ENCODE results near the gene GINM1. TPM values are rescaled to one million over a fixed set of nuclear protein-coding genes. Genes with fewer than 3 reads are reported as not detected.

Gene GINM1
- total RNA-seq, 2 experiments from 2014 or later = 18.7 to 21.1 TPM

DNA sequence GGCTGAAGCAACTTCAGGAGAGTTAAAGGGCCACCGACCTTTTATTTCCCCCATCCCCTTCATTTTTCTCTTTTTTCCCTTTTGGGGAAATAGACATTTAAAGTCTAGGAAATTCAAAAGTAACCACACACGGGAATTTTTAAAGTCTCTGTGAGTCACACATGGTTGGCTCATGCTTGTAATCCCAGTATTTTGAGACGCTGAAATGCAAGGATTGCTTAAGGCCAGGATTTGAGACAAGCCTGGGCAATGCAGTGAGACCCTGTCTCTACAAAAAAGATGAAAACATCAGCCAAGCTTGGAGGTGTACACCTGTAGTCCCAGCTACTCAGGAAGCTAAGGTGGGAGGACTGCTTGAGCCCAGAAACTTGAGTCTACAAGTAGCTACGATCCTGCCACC, 48.2 kb downstream of the GINM1 start:
- ChIA-PET POLR2A (no interaction called here), CTCF (interaction anchor here (0.7 to 1.5 kb wide), 3 partner anchors 19 to 54 kb away, joined by 3 to 4 read pairs (median 3); no protein-coding TSS in a partner anchor)
- no peaks in the 10 kb centered on the region for H3K27me3 Mint-ChIP-seq
- peaks cover 48% of the 10 kb centered on the region for H3K36me3 Mint-ChIP-seq (ENCODE audit: low read depth)
- peaks cover 16% of the 10 kb centered on the region for H3K4me1 Mint-ChIP-seq
- no peak overlapping the region for H3K4me3 Mint-ChIP-seq
- no peak for DNase-seq
- no peak overlapping the region for H3K27ac Mint-ChIP-seq
- H3K9me3 Mint-ChIP-seq = peaks cover 10% of the 10 kb centered on the region

GRCh38 chr6:149615805-149616204, 49.6 kb downstream of the GINM1 start:
- peaks cover 52% of the 10 kb centered on the region for H3K36me3 Mint-ChIP-seq (ENCODE audit: low read depth)
- no peak overlapping the region for H3K4me3 Mint-ChIP-seq
- CTCF ChIA-PET = no interaction called here
- no peaks in the 10 kb centered on the region for H3K27me3 Mint-ChIP-seq
- no peak overlapping the region for H3K27ac Mint-ChIP-seq
- POLR2A ChIA-PET = no interaction called here
- peaks cover 10% of the 10 kb centered on the region for H3K9me3 Mint-ChIP-seq
- DNase-seq = no peak
- H3K4me1 Mint-ChIP-seq = peaks cover 4% of the 10 kb centered on the region

GRCh38 chr6:149627672-149628071, 61.5 kb downstream of the GINM1 start:
- ChIA-PET CTCF (interaction anchor here (1.2 kb wide), 1 partner anchor 50 kb away, joined by 6 read pairs; no protein-coding TSS in a partner anchor), POLR2A (no interaction called here)
- DNase-seq = no peak
- Mint-ChIP-seq H3K27me3 (no peaks in the 10 kb centered on the region), H3K9me3 (no peaks in the 10 kb centered on the region), H3K27ac (peak overlapping the region; percentile 15), H3K4me3 (no peak overlapping the region), H3K4me1 (peaks cover 14% of the 10 kb centered on the region), H3K36me3 (ENCODE audit: low read depth) (peaks cover 33% of the 10 kb centered on the region)

DNA sequence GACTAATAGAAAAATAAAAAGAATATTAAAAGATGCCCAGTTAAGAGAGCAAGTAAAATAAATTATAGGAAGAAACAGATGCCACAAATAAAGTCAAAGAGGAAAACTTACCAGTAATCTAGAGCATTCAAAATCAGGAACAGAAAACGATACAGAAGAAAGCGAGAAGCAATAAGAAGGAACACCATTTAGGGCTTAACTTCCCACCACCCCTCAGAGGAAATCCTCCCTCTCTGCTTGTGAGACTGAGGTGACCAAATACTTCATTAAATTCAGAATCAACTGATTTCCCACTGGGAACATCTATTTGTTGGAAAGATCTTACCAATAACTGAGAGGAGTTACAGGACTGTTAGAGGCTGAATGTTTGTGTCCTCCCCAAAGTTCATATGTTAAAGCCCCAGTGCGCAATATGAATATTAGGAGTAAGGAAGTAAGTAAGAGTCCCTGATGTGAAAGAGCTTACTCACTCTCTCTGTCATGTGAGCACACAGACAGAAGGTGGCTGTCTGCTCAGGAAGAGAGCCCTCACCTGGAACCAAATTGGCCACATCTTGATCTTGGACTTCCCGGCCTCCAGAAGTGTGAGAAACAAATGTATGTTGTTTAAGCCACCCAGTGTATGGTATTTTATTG, 62.8 kb downstream of the GINM1 start:
- CTCF ChIA-PET = interaction anchor here (0.6 to 0.8 kb wide), 2 partner anchors 16 to 123 kb away, joined by 3 read pairs; no protein-coding TSS in a partner anchor
- no peaks in the 10 kb centered on the region for H3K9me3 Mint-ChIP-seq
- POLR2A ChIA-PET = no interaction called here
- H3K27ac Mint-ChIP-seq = peak overlapping the region; percentile 33
- peaks cover 28% of the 10 kb centered on the region for H3K36me3 Mint-ChIP-seq (ENCODE audit: low read depth)
- H3K4me1 Mint-ChIP-seq = peaks cover 14% of the 10 kb centered on the region
- no peak overlapping the region for H3K4me3 Mint-ChIP-seq
- no peaks in the 10 kb centered on the region for H3K27me3 Mint-ChIP-seq
- DNase-seq = no peak

- no peaks in the 10 kb centered on the region for H3K27me3 Mint-ChIP-seq
- H3K4me1 Mint-ChIP-seq = peaks cover 5% of the 10 kb centered on the region
- no peak overlapping the region for H3K27ac Mint-ChIP-seq
- POLR2A ChIA-PET = no interaction called here
- no peak overlapping the region for H3K4me3 Mint-ChIP-seq
- DNase-seq = no peak
- no peaks in the 10 kb centered on the region for H3K9me3 Mint-ChIP-seq
- CTCF ChIA-PET = no interaction called here
- H3K36me3 Mint-ChIP-seq (ENCODE audit: low read depth) = peaks cover 27% of the 10 kb centered on the region
Measured at GRCh38 chr6:149634315-149634714, 68.1 kb downstream of the GINM1 start.

DNA sequence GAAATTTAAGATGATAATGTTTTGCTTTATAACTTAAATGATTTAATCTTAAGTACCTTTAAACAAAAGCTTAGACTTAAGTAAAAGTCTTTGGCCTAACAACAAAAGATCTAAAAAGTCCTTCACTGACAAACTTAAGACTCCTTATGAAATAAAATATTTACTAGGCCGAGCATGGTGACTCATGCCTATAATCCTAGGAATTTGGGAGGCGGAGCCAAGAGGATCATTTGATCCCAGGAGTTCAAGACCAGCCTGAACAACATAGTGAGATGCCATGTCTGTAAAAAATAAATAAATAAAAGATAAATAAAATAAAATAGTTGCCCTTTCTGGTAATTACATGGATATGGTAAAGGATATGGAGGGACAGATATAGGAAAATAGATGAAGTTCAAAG, 69.9 kb downstream of the GINM1 start:
- H3K4me3 Mint-ChIP-seq = no peak overlapping the region
- no peaks in the 10 kb centered on the region for H3K27me3 Mint-ChIP-seq
- CTCF ChIA-PET = interaction anchor here (0.6 kb wide), 1 partner anchor 27 kb away, joined by 3 read pairs; no protein-coding TSS in a partner anchor
- no peak overlapping the region for H3K27ac Mint-ChIP-seq
- POLR2A ChIA-PET = interaction anchor here (0.6 kb wide), 1 partner anchor 8 kb away, joined by 3 read pairs; no protein-coding TSS in a partner anchor
- H3K9me3 Mint-ChIP-seq = no peaks in the 10 kb centered on the region
- peaks cover 25% of the 10 kb centered on the region for H3K36me3 Mint-ChIP-seq (ENCODE audit: low read depth)
- peaks cover 3% of the 10 kb centered on the region for H3K4me1 Mint-ChIP-seq
- DNase-seq = no peak

Other genes starting within 250 kb of the GINM1 start
- 100 to 1,000 TPM; 126 to 154 TPM for gene TAB2, start 248.7 kb upstream of the GINM1 start, total RNA-seq
- 10 to 100 TPM in 1 of 2 experiments, 1 to 10 TPM in 1; 7.9 to 10.2 TPM for gene SUMO4, start 166.1 kb upstream of the GINM1 start, total RNA-seq
- 10 to 100 TPM; 10.7 to 16.5 TPM for gene ZC3H12D, start 81.4 kb upstream of the GINM1 start, total RNA-seq
- 10 to 100 TPM; 17.6 to 20.1 TPM for gene PPIL4, start 20.3 kb upstream of the GINM1 start, total RNA-seq
- 10 to 100 TPM; 24.7 to 27.2 TPM for gene KATNA1, start 82.3 kb downstream of the GINM1 start, total RNA-seq
- 10 to 100 TPM; 34.9 to 37.3 TPM for gene LATS1, start 151.7 kb downstream of the GINM1 start, total RNA-seq
- 10 to 100 TPM; 59.9 to 74.6 TPM for gene NUP43, start 180.2 kb downstream of the GINM1 start, total RNA-seq
- 10 to 100 TPM; 86.2 to 93.9 TPM for gene PCMT1, start 183.4 kb downstream of the GINM1 start, total RNA-seq

All from activated CD4-positive, alpha-beta T cell treated with anti-CD3 and anti-CD28 coated beads, Interleukin-2, amount 10 ng/mL, durations not matched to agents 7 days and 5 days (primary cell).